Kidney epithelial cell (primary cell): ENCODE measurements around the gene KIAA1671. TPM values are rescaled to one million over a fixed set of nuclear protein-coding genes. Genes with fewer than 3 reads are reported as not detected.

Source experiments
- DNase-seq: peaks from one replicate; pipeline ENCODE4 v3.0.0-alpha.2; 2010; ENCODE audit warnings: low read depth
- H3K27me3 ChIP-seq: 2 replicates; pipeline ENCODE4 v1.6.0; 2011; ENCODE audit warnings: low read length; ENCODE audit not compliant: control insufficient read depth, insufficient read depth
- H3K36me3 ChIP-seq: 2 replicates; pipeline ENCODE4 v1.5.1; 2011; ENCODE audit warnings: low read length; ENCODE audit not compliant: control insufficient read depth, insufficient read depth
- H3K4me3 ChIP-seq: 2 replicates; pipeline ENCODE4 v1.5.1; 2011; ENCODE audit warnings: low read depth, mild to moderate bottlenecking, control low read depth, low read length
- total RNA-seq: library from RNA; depleted of rRNA; stranded (reverse); fragments of >200 nt; gene quantifications from 2 replicates; pipeline ENCODE4 v1.2.3, GENCODE V29; 2015
- TF ChIP-seq, protein P1 (sequence below): IDR thresholded peaks from 2 replicates; pipeline ENCODE4 v1.5.1; 2011; ENCODE audit warnings: mild to moderate bottlenecking, moderate library complexity, low read length, control low read depth, inconsistent platforms; ENCODE audit not compliant: insufficient read depth, poor library complexity, severe bottlenecking

The KIAA1671 gene
- total RNA-seq, 1 donor from 2014 or later, result 32.3 TPM

DNA sequence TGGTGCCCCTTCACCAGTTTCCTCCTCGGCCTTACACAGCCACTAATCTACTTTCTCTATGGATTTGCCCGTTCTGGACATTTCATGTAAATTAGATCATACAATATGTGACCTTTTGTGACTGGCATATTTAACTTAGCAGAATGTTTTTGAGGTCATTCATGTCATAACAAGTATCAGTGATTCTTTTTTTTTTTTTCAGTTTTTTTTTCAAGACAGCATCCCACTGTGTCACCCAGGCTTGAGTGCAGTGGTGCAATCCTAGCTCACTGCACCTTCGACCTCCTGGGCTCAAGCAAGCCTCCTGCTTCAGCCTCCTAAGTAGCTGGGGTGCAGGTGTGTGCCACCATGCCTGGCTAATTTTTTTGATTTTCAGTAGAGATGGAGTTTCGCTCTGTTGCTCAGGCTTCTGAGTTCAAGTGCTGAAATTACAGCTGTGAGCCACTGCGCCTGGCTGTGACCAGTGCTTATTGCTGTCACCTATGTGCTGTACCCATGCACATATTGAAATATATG lies 22.7 kb downstream of the KIAA1671 start:
- no peaks in the 10 kb centered on the region for H3K27me3 ChIP-seq
- no peak for DNase-seq
- TF ChIP-seq, protein P1, sequence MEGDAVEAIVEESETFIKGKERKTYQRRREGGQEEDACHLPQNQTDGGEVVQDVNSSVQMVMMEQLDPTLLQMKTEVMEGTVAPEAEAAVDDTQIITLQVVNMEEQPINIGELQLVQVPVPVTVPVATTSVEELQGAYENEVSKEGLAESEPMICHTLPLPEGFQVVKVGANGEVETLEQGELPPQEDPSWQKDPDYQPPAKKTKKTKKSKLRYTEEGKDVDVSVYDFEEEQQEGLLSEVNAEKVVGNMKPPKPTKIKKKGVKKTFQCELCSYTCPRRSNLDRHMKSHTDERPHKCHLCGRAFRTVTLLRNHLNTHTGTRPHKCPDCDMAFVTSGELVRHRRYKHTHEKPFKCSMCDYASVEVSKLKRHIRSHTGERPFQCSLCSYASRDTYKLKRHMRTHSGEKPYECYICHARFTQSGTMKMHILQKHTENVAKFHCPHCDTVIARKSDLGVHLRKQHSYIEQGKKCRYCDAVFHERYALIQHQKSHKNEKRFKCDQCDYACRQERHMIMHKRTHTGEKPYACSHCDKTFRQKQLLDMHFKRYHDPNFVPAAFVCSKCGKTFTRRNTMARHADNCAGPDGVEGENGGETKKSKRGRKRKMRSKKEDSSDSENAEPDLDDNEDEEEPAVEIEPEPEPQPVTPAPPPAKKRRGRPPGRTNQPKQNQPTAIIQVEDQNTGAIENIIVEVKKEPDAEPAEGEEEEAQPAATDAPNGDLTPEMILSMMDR, result no peak

DNA sequence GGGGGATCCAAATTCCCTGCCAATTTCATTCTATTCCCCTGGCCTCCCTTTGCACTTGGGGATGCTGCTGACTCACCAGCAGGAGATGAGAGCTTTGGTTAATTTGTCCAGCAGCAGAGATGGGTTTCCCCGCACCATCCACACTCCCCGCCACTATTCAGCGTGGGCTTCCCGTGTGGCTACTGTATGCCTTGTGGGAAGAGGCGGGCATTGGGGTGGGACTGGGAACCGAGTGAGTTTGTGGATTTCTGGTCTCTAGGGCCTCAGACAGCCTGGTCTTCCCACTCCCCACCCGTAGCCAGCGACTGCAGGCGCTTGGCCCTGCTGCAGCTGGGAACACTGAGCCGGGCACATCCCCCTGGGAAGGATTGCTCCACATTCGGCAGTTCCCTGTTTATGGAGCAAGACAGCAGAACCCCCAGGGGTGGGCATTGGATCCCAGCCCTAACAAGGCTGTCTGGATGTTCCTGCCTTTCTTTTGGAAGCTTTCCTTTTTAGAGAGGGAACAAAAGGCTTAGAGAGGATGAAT lies 23.4 kb downstream of the KIAA1671 start:
- Histone ChIP-seq H3K36me3 (no peaks in the 10 kb centered on the region), H3K4me3 (no peak overlapping the region), H3K27me3 (no peaks in the 10 kb centered on the region)
- DNase-seq, result no peak
- TF ChIP-seq, protein P1, result no peak

More for the DNA sequence above, 22.7 kb downstream of the KIAA1671 start:
- Histone ChIP-seq H3K36me3 (no peaks in the 10 kb centered on the region), H3K4me3 (no peak overlapping the region)

DNA sequence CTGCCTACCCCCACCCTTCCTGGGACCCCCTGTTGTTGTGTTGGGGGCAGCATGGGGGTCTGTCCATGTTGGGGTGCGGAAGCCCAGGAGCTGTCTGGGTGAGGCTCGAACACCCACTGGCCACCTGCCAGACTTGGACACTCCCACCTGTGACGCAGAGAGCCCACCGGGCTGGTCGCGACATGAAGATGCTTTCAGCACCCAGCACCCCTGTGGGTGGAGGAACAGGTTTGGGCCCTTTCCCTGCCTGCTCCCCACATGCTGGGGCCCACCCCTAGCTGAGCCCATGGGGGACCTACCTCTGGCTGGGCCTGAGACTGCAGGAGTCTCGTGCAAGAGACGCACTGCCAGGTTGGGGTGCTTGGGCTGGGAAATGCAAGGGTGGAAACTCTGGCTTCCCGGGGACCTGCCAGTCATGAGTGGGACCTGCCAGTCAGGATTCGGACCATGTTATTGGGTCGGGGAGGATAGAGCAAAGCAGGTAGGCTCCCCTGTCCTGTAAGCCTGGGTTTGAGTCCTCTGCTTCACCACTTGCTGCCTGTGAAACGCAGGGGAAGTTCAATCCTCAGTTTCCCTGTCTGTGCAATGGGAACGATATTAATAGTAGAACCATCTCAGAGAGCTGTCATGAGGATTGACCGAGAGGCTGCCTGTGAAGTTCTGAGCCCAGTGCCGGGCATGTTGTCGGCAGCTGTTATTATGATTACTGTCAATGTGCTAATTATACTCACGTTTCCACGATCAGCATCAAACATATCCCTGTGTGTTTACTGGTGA lies 24.1 kb downstream of the KIAA1671 start:
- no peaks in the 10 kb centered on the region for H3K36me3 ChIP-seq
- H3K4me3 ChIP-seq, result no peak overlapping the region
- no peak for DNase-seq
- H3K27me3 ChIP-seq, result no peaks in the 10 kb centered on the region
- TF ChIP-seq, protein P1, result no peak

DNA sequence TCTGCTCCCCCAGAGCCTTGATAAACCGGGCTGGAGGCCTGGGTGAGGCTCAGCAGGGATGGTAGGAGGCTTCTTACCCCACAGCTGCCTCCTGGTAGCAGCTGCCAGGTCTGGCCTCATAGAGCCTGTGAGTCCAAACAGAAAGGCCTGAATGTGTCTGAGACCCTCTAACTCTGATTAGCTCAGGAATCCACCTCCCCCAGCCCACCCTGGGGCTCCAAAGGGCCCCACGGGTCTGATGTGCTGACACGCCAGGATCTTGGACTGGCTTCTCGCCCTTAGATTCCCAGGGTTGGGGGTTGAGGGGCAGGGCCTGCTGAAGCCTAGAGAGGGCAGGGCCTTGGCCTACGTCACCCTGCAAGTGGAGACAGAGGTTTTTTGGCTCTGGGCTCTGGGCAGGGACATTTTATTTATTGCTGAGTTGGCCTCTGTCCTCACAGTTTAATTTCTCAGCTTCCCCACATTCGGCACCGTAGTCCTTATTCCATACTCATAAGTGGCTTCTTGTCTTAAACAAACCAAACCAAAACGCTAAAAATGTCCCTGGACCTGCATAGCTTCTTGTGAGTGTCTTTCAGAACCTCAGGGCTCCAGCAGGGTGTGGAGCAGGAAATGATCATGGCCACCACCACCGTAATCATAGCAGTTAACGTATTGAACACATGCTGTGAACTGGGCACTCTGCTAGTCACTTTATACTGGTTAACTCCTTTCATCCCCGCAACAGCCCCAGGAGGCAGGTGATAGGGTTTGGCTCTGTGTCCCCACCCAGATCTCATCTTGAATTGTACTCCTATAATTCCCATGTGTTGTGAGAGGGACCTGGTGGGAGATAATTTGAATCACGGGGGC lies 25.1 kb downstream of the KIAA1671 start:
- Histone ChIP-seq H3K4me3 (no peak overlapping the region), H3K36me3 (no peaks in the 10 kb centered on the region), H3K27me3 (no peaks in the 10 kb centered on the region)
- DNase-seq, result no peak
- TF ChIP-seq, protein P1, result no peak

DNA sequence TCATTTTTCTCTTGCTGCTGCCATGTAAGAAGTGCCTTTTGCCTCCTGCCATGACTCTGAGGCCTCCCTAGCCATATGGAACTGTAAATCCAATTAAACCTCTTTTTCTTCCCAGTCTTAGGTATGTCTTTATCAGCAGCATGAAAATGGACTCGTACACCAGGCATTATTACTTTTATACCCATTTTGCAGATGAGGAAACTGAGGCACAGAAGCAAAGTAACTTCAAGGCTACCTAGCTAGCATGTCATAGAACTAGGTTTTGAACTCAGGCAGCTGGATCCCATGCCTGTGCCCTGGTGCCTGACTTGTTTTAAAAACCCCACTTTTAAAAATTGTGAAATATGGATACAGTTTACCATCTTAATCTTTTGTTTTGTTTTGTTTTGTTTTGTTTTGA lies 25.8 kb downstream of the KIAA1671 start:
- Histone ChIP-seq H3K36me3 (no peaks in the 10 kb centered on the region), H3K27me3 (no peaks in the 10 kb centered on the region), H3K4me3 (no peak overlapping the region)
- DNase-seq, result no peak
- TF ChIP-seq, protein P1, result no peak
